Measurements from ENCODE around the gene IFT43.

IFT43 gene

GRCh38 chr14:75985618-75986438 lies at the start of gene IFT43:
Gene IFT43 (plus strand): TSS chr14:75985763. CDS start chr14:75985787, 24 bp downstream.
- TF ChIP-seq CTCF (conservative IDR thresholded peaks at IDR 0.05; ENCODE audit: low read depth, low read length): no peak
- DNase-seq (ENCODE audit: low read depth): peak; percentile 77
- H3K4me3 ChIP-seq (ENCODE audit: low read depth, low read length): peak within 1 kb of the TSS; percentile 88

GRCh38 chr14:75939200-75939599 lies 46.4 kb upstream of the IFT43 start:
- TF ChIP-seq CTCF (conservative IDR thresholded peaks at IDR 0.05; ENCODE audit: low read depth, low read length): no peak
- H3K4me3 ChIP-seq (ENCODE audit: low read depth, low read length): no peak overlapping the region
- no peak for DNase-seq (ENCODE audit: low read depth)

- DNase-seq (ENCODE audit: low read depth): no peak
- H3K4me3 ChIP-seq (ENCODE audit: low read depth, low read length): no peak overlapping the region
- TF ChIP-seq CTCF (conservative IDR thresholded peaks at IDR 0.05; ENCODE audit: low read depth, low read length): no peak
These were observed 44.5 kb upstream of the IFT43 start for GRCh38 chr14:75941030-75941429.

- no peak for DNase-seq (ENCODE audit: low read depth)
- H3K4me3 ChIP-seq (ENCODE audit: low read depth, low read length): no peak overlapping the region
- TF ChIP-seq CTCF (conservative IDR thresholded peaks at IDR 0.05; ENCODE audit: low read depth, low read length): no peak
These were observed 40.8 kb upstream of the IFT43 start for GRCh38 chr14:75944607-75945241.

GRCh38 chr14:75946785-75947184 lies 38.8 kb upstream of the IFT43 start:
- no peak for DNase-seq (ENCODE audit: low read depth)
- no peak for TF ChIP-seq CTCF (conservative IDR thresholded peaks at IDR 0.05; ENCODE audit: low read depth, low read length)

GRCh38 chr14:75952489-75952888 lies 33.1 kb upstream of the IFT43 start:
- no peak for DNase-seq (ENCODE audit: low read depth)
- no peak overlapping the region for H3K4me3 ChIP-seq (ENCODE audit: low read depth, low read length)
- no peak for TF ChIP-seq CTCF (conservative IDR thresholded peaks at IDR 0.05; ENCODE audit: low read depth, low read length)

More at GRCh38 chr14:75946785-75947184, 38.8 kb upstream of the IFT43 start:
- no peak overlapping the region for H3K4me3 ChIP-seq (ENCODE audit: low read depth, low read length)
